ENCODE results near the gene HCLS1. TPM values are rescaled to one million over a fixed set of nuclear protein-coding genes. Genes with fewer than 3 reads are reported as not detected.
"Not testable (repeated sequence)": the region's sequence is repeated elsewhere in the genome, so short reads cannot be mapped to it uniquely, and the experiment has no call there.

The HCLS1 gene
- total RNA-seq, result 9.1 TPM

GRCh38 chr3:121660356-121661171 lies at the start of gene HCLS1:
Gene HCLS1, minus strand, starts transcription at chr3:121660903. Its CDS starts 2,556 bp downstream, at chr3:121658347.
- DNase-seq, result no peak

- DNase-seq, result no peak
These were observed 49.6 kb upstream of the HCLS1 start for GRCh38 chr3:121710347-121710746.

GRCh38 chr3:121707531-121708273 lies 47.0 kb upstream of the HCLS1 start:
- no peak for DNase-seq

GRCh38 chr3:121705541-121705940 lies 44.8 kb upstream of the HCLS1 start:
- no peak for DNase-seq

- no peak for DNase-seq
These were observed 43.3 kb upstream of the HCLS1 start for GRCh38 chr3:121703973-121704372.

- no peak for DNase-seq
These were observed 38.2 kb upstream of the HCLS1 start for GRCh38 chr3:121698901-121699300.

GRCh38 chr3:121698476-121698875 lies 37.8 kb upstream of the HCLS1 start:
- DNase-seq, result no peak

GRCh38 chr3:121696186-121696585 lies 35.5 kb upstream of the HCLS1 start:
- DNase-seq, result no peak

- DNase-seq, result no peak
These were observed 31.5 kb upstream of the HCLS1 start for GRCh38 chr3:121692010-121692699.

- no peak for DNase-seq
These were observed 30.2 kb upstream of the HCLS1 start for GRCh38 chr3:121690777-121691405.

GRCh38 chr3:121688747-121689146 lies 28.0 kb upstream of the HCLS1 start:
- DNase-seq, result not testable (repeated sequence)

- DNase-seq, result no peak
These were observed 21.1 kb upstream of the HCLS1 start for GRCh38 chr3:121681792-121682191.

GRCh38 chr3:121677141-121677540 lies 16.4 kb upstream of the HCLS1 start:
- DNase-seq, result no peak

GRCh38 chr3:121670676-121671075 lies 10.0 kb upstream of the HCLS1 start:
- DNase-seq, result no peak

GRCh38 chr3:121667333-121667732 lies 6.6 kb upstream of the HCLS1 start:
- DNase-seq, result no peak

GRCh38 chr3:121665488-121665887 lies 4.8 kb upstream of the HCLS1 start:
- no peak for DNase-seq

- no peak for DNase-seq
These were observed 2.6 kb upstream of the HCLS1 start for GRCh38 chr3:121663171-121663847.

- no peak for DNase-seq
These were observed 2.0 kb upstream of the HCLS1 start for GRCh38 chr3:121662742-121663141.

GRCh38 chr3:121661376-121661775 lies 673 bp upstream of the HCLS1 start:
- DNase-seq, result no peak

- DNase-seq, result no peak
These were observed 1.1 kb downstream of the HCLS1 start for GRCh38 chr3:121659586-121659985.

GRCh38 chr3:121658716-121659435 lies 1.8 kb downstream of the HCLS1 start:
- no peak for DNase-seq

Measured in skin of body (tissue), 2 donors.